Tibial artery (tissue), 4 donors: Measurements from ENCODE around the gene B3GALT4.

ENCODE experiments used
- DNase-seq, 2 donors: peaks; one replicate each; pipeline ENCODE4 v3.0.0-alpha.2; 2019
- H3K27ac ChIP-seq, 2 donors: fragments of 200-600 bp; sonication (generic) in 1 of 2; 1 replicate in 1 of 2; 2 replicates in 1 of 2; pipeline ENCODE4 v1.5.1; 2018 to 2019; ENCODE audit warnings: mild to moderate bottlenecking in 1 of 2
- H3K27me3 ChIP-seq, 2 donors: fragments of 200-600 bp; sonication (generic) in 1 of 2; one replicate each; pipeline versions ENCODE4 v1.5.1 to v1.6.0; 2016 to 2019
- H3K36me3 ChIP-seq, 3 donors: fragments of 200-600 bp; sonication (generic) in 2 of 3; one replicate each; pipeline ENCODE4 v1.5.1; 2016 to 2019; ENCODE audit warnings: mild to moderate bottlenecking in 2 of 3
- H3K4me1 ChIP-seq, 4 donors: fragments of 200-600 bp; sonication (generic) in 2 of 4; 1 replicate in 3 of 4; 2 replicates in 1 of 4; pipeline ENCODE4 v1.5.1; 2016 to 2019
- H3K4me3 ChIP-seq, 2 donors: fragments of 200-600 bp; sonication (generic) in 1 of 2; 1 replicate in 1 of 2; 2 replicates in 1 of 2; pipeline ENCODE4 v1.5.1; 2018 to 2019; ENCODE audit warnings: mild to moderate bottlenecking in 2 of 2
- H3K9me3 ChIP-seq, 3 donors: fragments of 200-600 bp; sonication (generic) in 1 of 3; one replicate each; pipeline ENCODE4 v1.5.1; 2016 to 2019
- CTCF ChIP-seq, 2 experiments: fragments of 200-600 bp in 1 of 2; fragments of 450-650 bp in 1 of 2; IDR thresholded peaks; one replicate each; pipeline ENCODE4 v1.5.1; 2017 to 2019; ENCODE audit warnings: antibody characterized with exemption in 2 of 2, mild to moderate bottlenecking in 1 of 2, moderate library complexity in 1 of 2
- intact Hi-C: fragments of 100-400 bp; cut with DNase I; formaldehyde crosslinking; loops from one replicate; pipeline ENCODE4 v1.15.0; 2023; ENCODE audit warnings: low total_unique reads

The B3GALT4 gene

GRCh38 chr6:33241968-33242367, 35.0 kb upstream of the B3GALT4 start:
- Histone ChIP-seq H3K4me1 (no peaks in the 10 kb centered on the region), H3K36me3 (no peaks in the 10 kb centered on the region), H3K9me3 (no peaks in the 10 kb centered on the region), H3K27me3 (peaks cover 0 to 49% of the 10 kb centered on the region in 2 donors), H3K4me3 (no peak overlapping the region), H3K27ac (no peak overlapping the region)
- DNase-seq, result no peak
- no peak for TF ChIP-seq CTCF (IDR thresholded peaks at IDR 0.05)
- intact Hi-C loops, result no loop called here

- DNase-seq, result peak in 1 of 2 donors; percentile 29
- H3K4me1 ChIP-seq, result peaks cover 0 to 5% (median 3%) of the 10 kb centered on the region in 4 donors
- H3K27me3 ChIP-seq, result peaks cover 0 to 40% of the 10 kb centered on the region in 2 donors
- TF ChIP-seq CTCF (IDR thresholded peaks at IDR 0.05), result no peak
- no peak overlapping the region for H3K27ac ChIP-seq
- intact Hi-C loops, result no loop called here
- H3K4me3 ChIP-seq, result no peak overlapping the region
- no peaks in the 10 kb centered on the region for H3K36me3 ChIP-seq
- H3K9me3 ChIP-seq, result no peaks in the 10 kb centered on the region
These were observed 33.4 kb upstream of the B3GALT4 start for GRCh38 chr6:33243476-33243875.

GRCh38 chr6:33247977-33248642, 28.8 kb upstream of the B3GALT4 start:
- peak overlapping the region; percentile 58 to 79 for H3K4me3 ChIP-seq
- peak; percentile 97 to 100 for TF ChIP-seq CTCF (IDR thresholded peaks at IDR 0.05)
- peaks cover 0 to 28% (median 20%) of the 10 kb centered on the region in 4 donors for H3K4me1 ChIP-seq
- H3K36me3 ChIP-seq, result peaks cover 5 to 17% (median 6%) of the 10 kb centered on the region in 3 donors
- no peaks in the 10 kb centered on the region for H3K9me3 ChIP-seq
- peaks cover 0 to 17% of the 10 kb centered on the region in 2 donors for H3K27me3 ChIP-seq
- peak overlapping the region; percentile 92 to 97 for H3K27ac ChIP-seq
- intact Hi-C loops, result loop anchor here (5.0 kb wide), 4 partner anchors 36 to 236 kb away; no protein-coding TSS in a partner anchor
- peak; percentile 88 to 91 for DNase-seq

- intact Hi-C loops, result loop anchor here (5.0 kb wide), 4 partner anchors 36 to 236 kb away; no protein-coding TSS in a partner anchor
- peak overlapping the region; percentile 92 to 97 for H3K27ac ChIP-seq
- H3K4me3 ChIP-seq, result peak overlapping the region; percentile 58 to 79
- no peak for TF ChIP-seq CTCF (IDR thresholded peaks at IDR 0.05)
- no peak for DNase-seq
- peaks cover 0 to 17% of the 10 kb centered on the region in 2 donors for H3K27me3 ChIP-seq
- H3K9me3 ChIP-seq, result no peaks in the 10 kb centered on the region
- H3K4me1 ChIP-seq, result peaks cover 0 to 28% (median 20%) of the 10 kb centered on the region in 4 donors
- peaks cover 5 to 19% (median 6%) of the 10 kb centered on the region in 3 donors for H3K36me3 ChIP-seq
These were observed 28.3 kb upstream of the B3GALT4 start for GRCh38 chr6:33248643-33248931.

GRCh38 chr6:33248932-33249731, 27.8 kb upstream of the B3GALT4 start:
- peaks cover 0 to 17% of the 10 kb centered on the region in 2 donors for H3K27me3 ChIP-seq
- peak overlapping the region; percentile 92 to 97 for H3K27ac ChIP-seq
- H3K4me1 ChIP-seq, result peaks cover 0 to 28% (median 20%) of the 10 kb centered on the region in 4 donors
- DNase-seq, result peak; percentile 98 to 99
- H3K36me3 ChIP-seq, result peaks cover 5 to 19% (median 6%) of the 10 kb centered on the region in 3 donors
- no peaks in the 10 kb centered on the region for H3K9me3 ChIP-seq
- H3K4me3 ChIP-seq, result peak overlapping the region; percentile 58 to 79
- intact Hi-C loops, result loop anchor here (5.0 kb wide), 4 partner anchors 37 to 237 kb away; no protein-coding TSS in a partner anchor
- no peak for TF ChIP-seq CTCF (IDR thresholded peaks at IDR 0.05)
